CD4-positive, CD25-positive, alpha-beta regulatory T cell (primary cell): ENCODE results near the gene CRIP3. TPM values are rescaled to one million over a fixed set of nuclear protein-coding genes. Genes with fewer than 3 reads are reported as not detected.
"Not testable (repeated sequence)": the region's sequence is repeated elsewhere in the genome, so short reads cannot be mapped to it uniquely, and the experiment has no call there.

ENCODE experiments used
- ATAC-seq, 2 donors: fragments of 150-1000 bp; cut with Tn5 transposase; one replicate each; pipeline ENCODE4 v1.10.0; 2021; ENCODE audit warnings: low read depth in 2 of 2, moderate number of reproducible peaks in 2 of 2, moderate library complexity in 1 of 2
- DNase-seq, 3 donors: peaks; one replicate each; pipeline versions ENCODE4 v3.0.0 to v3.0.0-alpha.2; 2012 to 2022; ENCODE audit warnings: mixed read lengths in 1 of 3
- H3K27ac ChIP-seq: one replicate; pipeline ENCODE4 v1.7.0; 2013; ENCODE audit warnings: mild to moderate bottlenecking, low read length; ENCODE audit not compliant: insufficient read depth, poor library complexity, severe bottlenecking
- H3K27me3 ChIP-seq: one replicate; pipeline ENCODE4 v1.7.0; 2013; ENCODE audit warnings: low read length; ENCODE audit not compliant: control insufficient read depth, insufficient read depth
- H3K36me3 ChIP-seq: one replicate; pipeline ENCODE4 v1.7.0; 2013; ENCODE audit warnings: mild to moderate bottlenecking, low read length, moderate library complexity; ENCODE audit not compliant: control insufficient read depth, insufficient read depth
- H3K4me1 ChIP-seq: 2 replicates; pipeline ENCODE4 v1.7.0; 2013; ENCODE audit warnings: mild to moderate bottlenecking, low read length; ENCODE audit not compliant: insufficient read depth, control insufficient read depth, poor library complexity, severe bottlenecking
- H3K4me3 ChIP-seq: one replicate; pipeline ENCODE4 v1.7.0; 2013; ENCODE audit warnings: low read depth, mild to moderate bottlenecking, low read length, moderate library complexity
- H3K9me3 ChIP-seq, 2 experiments: 1 replicate in 1 of 2; 2 replicates in 1 of 2; pipeline ENCODE4 v1.7.0; 2013; ENCODE audit warnings: low read length in 2 of 2, mild to moderate bottlenecking in 1 of 2, moderate library complexity in 1 of 2; ENCODE audit not compliant: control insufficient read depth in 2 of 2
- H3K27ac Mint-ChIP-seq, 3 donors: one replicate each; pipeline ENCODE4 v1.8.0; 2020 to 2022; ENCODE audit warnings: mild to moderate bottlenecking in 3 of 3, mixed read lengths in 3 of 3, moderate library complexity in 2 of 3
- H3K27me3 Mint-ChIP-seq: one replicate; pipeline ENCODE4 v1.8.0; 2022; ENCODE audit warnings: mild to moderate bottlenecking, mixed read lengths
- H3K36me3 Mint-ChIP-seq: one replicate; pipeline ENCODE4 v1.8.0; 2020; ENCODE audit warnings: mixed read lengths
- H3K4me1 Mint-ChIP-seq, 4 donors: one replicate each; pipeline ENCODE4 v1.8.0; 2020 to 2022; ENCODE audit warnings: mixed read lengths in 4 of 4, mild to moderate bottlenecking in 1 of 4
- H3K4me3 Mint-ChIP-seq, 4 donors: one replicate each; pipeline ENCODE4 v1.8.0; 2020 to 2022; ENCODE audit warnings: mild to moderate bottlenecking in 4 of 4, mixed read lengths in 4 of 4, moderate library complexity in 3 of 4
- H3K9me3 Mint-ChIP-seq, 7 donors: one replicate each; pipeline ENCODE4 v1.8.0; 2020 to 2022; ENCODE audit warnings: mixed read lengths in 7 of 7, mild to moderate bottlenecking in 3 of 7, moderate library complexity in 2 of 7
- polyA plus RNA-seq, 4 donors: library from polyadenylated mRNA; unstranded; fragments of 300-500 nt; fragmentation: Illumina TruSeq; gene quantifications; one replicate each; pipeline ENCODE4 v1.2.3, GENCODE V29; 2021
- total RNA-seq: library from RNA; stranded (reverse); gene quantifications from one replicate; pipeline ENCODE4 v1.2.3, GENCODE V29; 2022

The CRIP3 gene, protein sequence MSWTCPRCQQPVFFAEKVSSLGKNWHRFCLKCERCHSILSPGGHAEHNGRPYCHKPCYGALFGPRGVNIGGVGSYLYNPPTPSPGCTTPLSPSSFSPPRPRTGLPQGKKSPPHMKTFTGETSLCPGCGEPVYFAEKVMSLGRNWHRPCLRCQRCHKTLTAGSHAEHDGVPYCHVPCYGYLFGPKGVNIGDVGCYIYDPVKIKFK
- total RNA-seq (3.8 TPM), polyA plus RNA-seq (under 1 TPM in 1 of 4 donors, not detected in 3; 0.35 TPM)

DNA sequence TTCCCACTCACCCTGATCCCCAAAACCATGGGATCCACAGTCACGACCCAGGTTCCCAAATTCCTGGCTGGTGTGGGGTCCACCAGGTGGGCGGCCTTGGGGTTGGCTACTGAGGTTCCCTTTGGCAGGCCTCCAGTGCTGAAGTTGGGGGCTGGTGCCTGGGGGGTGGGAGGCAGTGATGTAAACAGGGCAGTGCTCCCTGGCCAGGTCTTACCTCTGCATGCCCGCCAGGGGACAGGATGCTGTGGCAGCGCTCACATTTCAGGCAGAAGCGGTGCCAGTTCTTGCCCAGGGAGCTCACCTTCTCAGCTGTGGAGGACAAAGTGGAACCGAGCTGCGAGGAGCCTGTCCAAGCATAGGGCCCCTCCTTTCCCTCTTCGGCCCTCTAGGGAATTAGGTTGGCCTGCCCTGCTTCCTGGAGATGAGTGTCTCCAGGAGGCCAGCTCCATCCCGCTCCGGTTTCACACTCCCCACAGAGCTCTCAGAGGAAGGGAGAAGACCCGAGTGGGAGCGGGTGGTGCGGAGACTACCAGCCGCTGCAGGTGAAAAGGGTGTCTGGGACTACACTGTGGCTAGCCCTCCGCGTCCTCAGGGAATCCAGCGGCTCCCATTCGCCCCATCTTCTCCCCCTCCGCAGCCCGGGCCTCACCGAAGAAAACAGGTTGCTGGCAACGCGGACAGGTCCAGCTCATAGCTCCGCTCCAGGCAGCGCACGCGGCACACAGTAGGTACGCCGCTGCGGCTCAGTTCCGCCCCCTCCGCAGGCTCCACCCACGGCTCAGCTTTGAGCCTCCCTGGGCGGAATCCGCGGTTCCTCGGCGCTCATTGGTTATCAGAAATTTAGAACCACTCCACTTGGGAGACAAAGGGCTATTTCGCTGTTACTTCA lies at the start of gene CRIP3:
CRIP3 (minus strand) TSS at position 726 of the 889 bp plus-strand sequence; CDS start at position 692, 34 bp downstream.
- H3K36me3 Mint-ChIP-seq = peaks cover 2% of the 10 kb centered on the region
- Histone ChIP-seq H3K27me3 (no peaks in the 10 kb centered on the region), H3K9me3 (no peaks in the 10 kb centered on the region), H3K27ac (no peak within 1 kb of the TSS), H3K4me1 (peaks cover 9% of the 10 kb centered on the region), H3K36me3 (no peaks in the 10 kb centered on the region), H3K4me3 (peak within 1 kb of the TSS; percentile 75)
- H3K27me3 Mint-ChIP-seq = no peaks in the 10 kb centered on the region
- ATAC-seq (peak; percentile 70 to 76), DNase-seq (peak; percentile 29 to 73 (median 47))
- peaks cover 0 to 19% (median 5%) of the 10 kb centered on the region in 4 donors for H3K4me1 Mint-ChIP-seq
- H3K27ac Mint-ChIP-seq = peak within 1 kb of the TSS in 2 of 3 donors; percentile 49 to 62
- H3K9me3 Mint-ChIP-seq = no peaks in the 10 kb centered on the region
- peak within 1 kb of the TSS; percentile 62 to 88 (median 76) for H3K4me3 Mint-ChIP-seq

DNA sequence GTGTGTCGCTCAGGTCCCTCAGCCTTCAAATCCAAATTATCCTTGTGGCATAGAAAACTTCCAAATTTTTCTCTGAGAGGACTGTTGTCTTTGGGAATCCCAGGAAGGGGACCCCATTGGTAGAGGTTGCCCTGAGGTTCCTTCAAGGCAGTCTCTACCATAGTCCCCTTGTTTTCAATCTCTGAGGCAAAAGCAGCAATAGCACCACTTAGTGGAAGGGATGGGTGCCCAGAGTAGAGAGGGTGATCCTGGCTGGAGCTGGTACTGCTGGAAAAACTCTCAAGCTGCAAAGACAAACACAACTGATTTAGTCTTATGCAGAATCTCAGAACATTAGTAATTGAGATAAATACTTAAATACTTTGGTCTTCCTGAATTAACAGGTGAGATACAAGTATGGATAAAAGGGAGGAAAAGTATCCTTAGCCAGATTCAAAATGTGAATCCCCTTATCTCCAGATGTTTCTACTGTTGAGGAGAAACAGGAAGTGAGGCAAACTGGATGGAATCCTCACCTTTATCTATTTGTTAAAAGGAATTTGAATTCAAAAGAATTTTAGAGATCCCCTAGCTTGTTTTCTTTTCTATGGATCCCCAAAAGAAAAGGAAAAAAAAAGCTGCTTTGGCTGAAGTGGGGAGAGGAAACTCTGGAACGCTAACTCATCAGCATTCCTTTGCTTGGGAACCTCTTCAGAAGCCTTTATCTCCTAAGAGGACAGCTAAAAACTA lies 47.4 kb upstream of the CRIP3 start:
- H3K9me3 Mint-ChIP-seq = no peaks in the 10 kb centered on the region
- Histone ChIP-seq H3K4me3 (no peak overlapping the region), H3K27ac (no peak overlapping the region), H3K36me3 (peaks cover 67% of the 10 kb centered on the region), H3K4me1 (no peaks in the 10 kb centered on the region), H3K9me3 (no peaks in the 10 kb centered on the region), H3K27me3 (no peaks in the 10 kb centered on the region)
- no peak overlapping the region for H3K4me3 Mint-ChIP-seq
- ATAC-seq (no peak), DNase-seq (peak in 1 of 3 donors; percentile 22)
- H3K36me3 Mint-ChIP-seq = peaks cover 58% of the 10 kb centered on the region
- no peak overlapping the region for H3K27ac Mint-ChIP-seq
- H3K27me3 Mint-ChIP-seq = no peaks in the 10 kb centered on the region
- H3K4me1 Mint-ChIP-seq = peaks cover 14 to 26% (median 19%) of the 10 kb centered on the region in 4 donors

DNA sequence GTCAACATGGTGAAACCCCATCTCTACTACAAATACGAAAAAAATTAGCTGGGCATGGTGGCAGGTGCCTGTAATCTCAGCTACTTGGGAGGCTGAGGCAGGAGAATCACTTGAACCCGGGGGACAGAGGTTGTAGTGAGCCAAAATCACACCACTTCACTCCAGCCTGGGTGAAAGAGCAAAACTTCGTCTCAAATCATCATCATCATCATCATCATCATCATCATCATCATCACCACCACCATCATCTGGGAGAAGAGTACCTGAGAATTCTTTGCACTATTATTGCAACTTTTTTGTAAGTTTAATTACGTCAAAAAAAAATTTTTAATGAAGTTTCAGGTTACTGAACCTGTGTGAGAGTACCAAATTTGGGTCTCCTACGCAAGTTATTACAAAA lies 43.3 kb upstream of the CRIP3 start:
- peaks cover 71% of the 10 kb centered on the region for H3K36me3 ChIP-seq
- H3K4me1 Mint-ChIP-seq = peaks cover 4 to 14% (median 10%) of the 10 kb centered on the region in 4 donors

DNA sequence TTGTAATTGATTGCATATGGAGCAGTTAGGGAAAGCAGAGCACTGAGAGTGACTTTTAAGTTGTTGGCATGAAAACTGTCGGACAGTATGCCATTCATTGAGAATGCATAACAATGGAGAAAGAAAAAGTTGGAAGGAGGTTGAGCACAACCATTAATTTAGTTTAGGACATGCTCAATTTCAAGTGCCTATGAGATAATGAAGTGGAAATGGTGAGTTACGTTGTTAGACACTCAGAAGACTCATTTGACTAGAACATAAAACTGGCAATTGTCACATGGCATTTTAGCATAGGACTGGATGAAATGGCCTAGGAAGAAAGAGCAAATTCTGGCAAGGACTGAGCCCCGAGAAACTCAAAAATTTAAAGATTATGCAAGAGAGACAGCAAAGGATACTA lies 38.8 kb upstream of the CRIP3 start:
- Histone ChIP-seq H3K4me1 (no peaks in the 10 kb centered on the region), H3K27me3 (no peaks in the 10 kb centered on the region), H3K27ac (no peak overlapping the region), H3K4me3 (no peak overlapping the region), H3K9me3 (no peaks in the 10 kb centered on the region), H3K36me3 (peaks cover 79% of the 10 kb centered on the region)
- no peaks in the 10 kb centered on the region for H3K9me3 Mint-ChIP-seq
- H3K27me3 Mint-ChIP-seq = no peaks in the 10 kb centered on the region
- no peak overlapping the region for H3K27ac Mint-ChIP-seq
- DNase-seq (no peak), ATAC-seq (no peak)
- H3K36me3 Mint-ChIP-seq = peaks cover 35% of the 10 kb centered on the region
- H3K4me1 Mint-ChIP-seq = peaks cover 3 to 14% (median 9%) of the 10 kb centered on the region in 4 donors
- H3K4me3 Mint-ChIP-seq = no peak overlapping the region

More for the DNA sequence above, 43.3 kb upstream of the CRIP3 start:
- DNase-seq, ATAC-seq, H3K27me3 Mint-ChIP-seq, H3K4me3 ChIP-seq, H3K27me3 ChIP-seq, H3K27ac ChIP-seq, H3K9me3 Mint-ChIP-seq, H3K4me1 ChIP-seq, H3K9me3 ChIP-seq, H3K4me3 Mint-ChIP-seq: not testable (repeated sequence)
- H3K27ac Mint-ChIP-seq = peak overlapping the region in 1 of 3 donors; percentile 77
- peaks cover 50% of the 10 kb centered on the region for H3K36me3 Mint-ChIP-seq

DNA sequence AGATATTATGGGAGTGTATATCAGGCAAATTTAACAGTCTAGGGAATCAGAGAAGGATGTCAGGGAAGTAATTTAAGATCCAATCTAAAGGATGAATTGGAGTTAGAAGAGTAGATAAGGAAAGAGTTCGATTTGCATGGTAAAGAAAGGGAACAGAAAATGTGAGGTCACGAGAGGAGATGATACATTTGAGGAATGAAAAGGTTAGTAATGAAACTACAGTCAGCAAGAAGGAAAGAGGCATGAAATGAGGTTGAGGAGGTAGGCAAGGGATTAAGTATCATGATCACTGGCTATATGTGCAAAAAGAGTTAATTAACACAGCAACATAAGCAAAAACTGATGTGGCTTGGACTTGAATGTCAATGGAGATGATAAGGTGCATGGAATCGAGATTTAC lies 38.4 kb upstream of the CRIP3 start:
- no peak overlapping the region for H3K27ac Mint-ChIP-seq
- Histone ChIP-seq H3K9me3 (no peaks in the 10 kb centered on the region), H3K27me3 (no peaks in the 10 kb centered on the region), H3K4me1 (no peaks in the 10 kb centered on the region), H3K27ac (no peak overlapping the region), H3K36me3 (peaks cover 79% of the 10 kb centered on the region), H3K4me3 (no peak overlapping the region)
- H3K9me3 Mint-ChIP-seq = no peaks in the 10 kb centered on the region
- H3K4me3 Mint-ChIP-seq = no peak overlapping the region
- ATAC-seq (no peak), DNase-seq (no peak)
- H3K27me3 Mint-ChIP-seq = no peaks in the 10 kb centered on the region
- peaks cover 35% of the 10 kb centered on the region for H3K36me3 Mint-ChIP-seq
- peaks cover 3 to 14% (median 8%) of the 10 kb centered on the region in 4 donors for H3K4me1 Mint-ChIP-seq

DNA sequence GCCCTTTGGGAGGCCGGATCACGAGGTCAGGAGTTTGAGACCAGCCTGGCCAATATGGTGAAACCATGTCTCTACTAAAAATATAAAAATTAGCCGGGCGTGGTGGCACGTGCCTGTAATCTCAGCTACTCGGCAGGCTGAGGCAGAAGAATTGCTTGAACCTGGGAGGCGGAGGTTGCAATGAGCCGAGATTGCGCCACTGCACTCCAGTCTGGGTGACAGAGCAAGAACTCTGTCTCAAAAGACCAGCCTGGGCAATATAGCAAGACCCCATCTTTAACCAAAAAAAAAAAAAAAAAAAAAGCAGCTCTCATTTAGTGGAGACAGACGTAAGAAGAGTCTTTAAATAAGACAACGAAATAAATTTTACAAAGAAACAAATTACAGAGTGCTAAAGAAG lies 37.6 kb upstream of the CRIP3 start:
- not testable (repeated sequence) for H3K9me3 ChIP-seq, H3K27ac ChIP-seq, H3K9me3 Mint-ChIP-seq, H3K27ac Mint-ChIP-seq, H3K27me3 Mint-ChIP-seq, H3K4me1 ChIP-seq, DNase-seq, H3K4me3 Mint-ChIP-seq, ATAC-seq, H3K4me3 ChIP-seq, H3K27me3 ChIP-seq
- H3K36me3 Mint-ChIP-seq = peaks cover 35% of the 10 kb centered on the region
- H3K4me1 Mint-ChIP-seq = peaks cover 3 to 14% (median 8%) of the 10 kb centered on the region in 4 donors
- peaks cover 86% of the 10 kb centered on the region for H3K36me3 ChIP-seq

DNA sequence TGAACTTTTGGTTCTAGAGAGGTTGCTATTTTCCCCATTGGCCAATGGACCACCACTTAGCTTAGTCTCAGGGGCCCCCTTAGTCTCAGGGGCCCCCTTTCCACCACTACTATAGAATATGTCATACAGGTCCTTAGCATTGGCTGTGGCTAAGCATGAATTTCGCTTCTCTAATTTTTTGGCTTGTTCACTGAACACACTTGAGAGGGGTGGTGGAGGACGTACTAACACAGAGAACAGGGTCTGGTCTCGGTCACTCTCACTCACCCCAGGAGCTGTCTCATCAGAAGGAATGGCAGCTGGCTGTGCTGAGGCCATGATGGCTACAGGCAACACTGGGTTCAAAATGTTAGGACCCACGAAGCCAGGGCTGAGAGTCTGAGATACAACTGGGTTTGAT lies 30.5 kb upstream of the CRIP3 start:
- Mint-ChIP-seq H3K4me1 (peaks cover 3 to 23% (median 10%) of the 10 kb centered on the region in 4 donors), H3K27me3 (no peaks in the 10 kb centered on the region), H3K4me3 (no peak overlapping the region), H3K36me3 (peaks cover 59% of the 10 kb centered on the region), H3K27ac (no peak overlapping the region), H3K9me3 (no peaks in the 10 kb centered on the region)
- no peak for ATAC-seq
- Histone ChIP-seq H3K4me3 (no peak overlapping the region), H3K36me3 (peaks cover 61% of the 10 kb centered on the region), H3K27me3 (no peaks in the 10 kb centered on the region), H3K27ac (no peak overlapping the region), H3K4me1 (no peaks in the 10 kb centered on the region), H3K9me3 (no peaks in the 10 kb centered on the region)
- no peak for DNase-seq
